Mononuclear cell (primary cell): Measurements from ENCODE around the gene ZNF467. TPM values are rescaled to one million over a fixed set of nuclear protein-coding genes. Genes with fewer than 3 reads are reported as not detected.

ENCODE experiments used
- H3K27me3 ChIP-seq: 2 replicates; pipeline ENCODE4 v1.6.0; 2011; ENCODE audit warnings: low read length, control low read depth; ENCODE audit not compliant: insufficient read depth
- H3K4me1 ChIP-seq: 2 replicates; pipeline ENCODE4 v1.5.1; 2011; ENCODE audit warnings: mild to moderate bottlenecking, low read length, control low read depth; ENCODE audit not compliant: insufficient read depth
- H3K4me3 ChIP-seq: 2 replicates; pipeline ENCODE4 v1.5.1; 2011; ENCODE audit warnings: mild to moderate bottlenecking, low read length, moderate library complexity
- H3K9me3 ChIP-seq: 2 replicates; pipeline ENCODE4 v1.5.1; 2011; ENCODE audit warnings: low read depth, mild to moderate bottlenecking, control low read depth, low read length
- total RNA-seq: library from RNA; depleted of rRNA; stranded (reverse); fragments of >200 nt; gene quantifications from one replicate; pipeline ENCODE4 v1.2.3, GENCODE V29; 2012

Gene ZNF467
- total RNA-seq, 1 donor = 6.8 TPM

DNA sequence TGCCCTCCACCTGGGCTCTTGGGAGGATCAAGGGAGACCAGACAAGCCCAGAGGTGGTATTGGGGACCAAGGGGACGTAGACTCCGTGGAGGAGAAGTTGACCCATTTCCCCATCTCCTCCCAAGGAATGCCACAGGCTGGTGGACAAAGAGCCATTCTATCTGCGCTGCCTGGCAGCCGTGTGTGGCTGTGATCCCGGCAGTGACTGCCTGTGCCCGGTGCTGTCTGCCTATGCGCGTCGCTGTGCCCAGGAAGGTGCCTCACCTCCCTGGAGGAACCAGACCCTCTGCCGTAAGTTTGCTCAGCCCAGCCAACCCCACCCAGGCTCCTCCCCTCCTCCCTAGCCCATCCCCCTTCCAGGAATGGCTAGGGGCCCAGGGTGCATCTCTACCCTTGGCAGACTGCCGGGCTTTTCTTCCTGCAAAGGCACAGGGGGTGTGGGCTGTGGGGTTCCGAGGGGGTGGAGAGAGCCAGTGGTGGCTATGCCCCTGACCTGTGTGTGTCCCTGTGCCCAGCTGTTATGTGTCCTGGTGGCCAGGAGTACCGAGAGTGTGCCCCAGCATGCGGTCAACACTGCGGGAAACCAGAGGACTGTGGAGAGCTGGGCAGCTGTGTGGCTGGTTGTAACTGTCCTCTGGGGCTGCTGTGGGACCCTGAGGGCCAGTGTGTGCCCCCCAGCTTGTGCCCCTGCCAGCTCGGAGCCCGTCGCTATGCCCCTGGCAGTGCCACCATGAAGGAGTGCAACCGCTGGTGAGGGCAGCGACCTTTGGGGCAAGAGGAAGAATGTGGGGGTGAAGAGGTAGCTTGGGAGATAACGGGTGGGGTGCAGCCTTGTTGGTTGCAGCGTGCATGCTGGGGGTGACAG lies 10.2 kb upstream of the ZNF467 start:
- H3K27me3 ChIP-seq = no peaks in the 10 kb centered on the region
- no peak overlapping the region for H3K4me3 ChIP-seq
- peaks cover 4% of the 10 kb centered on the region for H3K4me1 ChIP-seq
- no peaks in the 10 kb centered on the region for H3K9me3 ChIP-seq

GRCh38 chr7:149782682-149783345 lies 9.4 kb upstream of the ZNF467 start:
- no peaks in the 10 kb centered on the region for H3K9me3 ChIP-seq
- no peaks in the 10 kb centered on the region for H3K27me3 ChIP-seq
- H3K4me3 ChIP-seq = no peak overlapping the region
- H3K4me1 ChIP-seq = peaks cover 4% of the 10 kb centered on the region

- no peaks in the 10 kb centered on the region for H3K27me3 ChIP-seq
- H3K9me3 ChIP-seq = no peaks in the 10 kb centered on the region
- H3K4me1 ChIP-seq = peaks cover 1% of the 10 kb centered on the region
Measured at GRCh38 chr7:149781921-149782320, 8.5 kb upstream of the ZNF467 start.

GRCh38 chr7:149780636-149781419 lies 7.4 kb upstream of the ZNF467 start:
- no peak overlapping the region for H3K4me3 ChIP-seq
- H3K9me3 ChIP-seq = no peaks in the 10 kb centered on the region
- H3K4me1 ChIP-seq = peaks cover 10% of the 10 kb centered on the region
- H3K27me3 ChIP-seq = no peaks in the 10 kb centered on the region

More at GRCh38 chr7:149781921-149782320, 8.5 kb upstream of the ZNF467 start:
- no peak overlapping the region for H3K4me3 ChIP-seq

GRCh38 chr7:149780056-149780455 lies 6.7 kb upstream of the ZNF467 start:
- Histone ChIP-seq H3K4me1 (peaks cover 18% of the 10 kb centered on the region), H3K9me3 (no peaks in the 10 kb centered on the region), H3K4me3 (no peak overlapping the region), H3K27me3 (no peaks in the 10 kb centered on the region)

DNA sequence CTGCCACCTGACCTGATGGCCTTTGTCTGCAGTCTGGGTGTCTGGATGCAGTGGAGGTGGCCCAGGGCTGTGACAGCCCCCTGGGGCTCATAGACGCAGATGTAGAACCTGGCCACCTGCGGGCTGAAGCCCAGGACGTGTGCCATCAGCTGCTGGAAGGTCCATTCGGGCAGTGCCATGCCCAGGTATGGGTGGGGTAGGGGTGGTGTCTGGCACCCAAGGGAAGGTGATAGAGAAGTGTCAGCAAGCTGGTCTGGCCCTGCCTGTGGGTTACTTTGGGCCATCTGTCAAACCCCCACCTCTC lies 6.1 kb upstream of the ZNF467 start:
- no peaks in the 10 kb centered on the region for H3K9me3 ChIP-seq
- no peak overlapping the region for H3K4me3 ChIP-seq
- no peaks in the 10 kb centered on the region for H3K27me3 ChIP-seq
- peaks cover 24% of the 10 kb centered on the region for H3K4me1 ChIP-seq

DNA sequence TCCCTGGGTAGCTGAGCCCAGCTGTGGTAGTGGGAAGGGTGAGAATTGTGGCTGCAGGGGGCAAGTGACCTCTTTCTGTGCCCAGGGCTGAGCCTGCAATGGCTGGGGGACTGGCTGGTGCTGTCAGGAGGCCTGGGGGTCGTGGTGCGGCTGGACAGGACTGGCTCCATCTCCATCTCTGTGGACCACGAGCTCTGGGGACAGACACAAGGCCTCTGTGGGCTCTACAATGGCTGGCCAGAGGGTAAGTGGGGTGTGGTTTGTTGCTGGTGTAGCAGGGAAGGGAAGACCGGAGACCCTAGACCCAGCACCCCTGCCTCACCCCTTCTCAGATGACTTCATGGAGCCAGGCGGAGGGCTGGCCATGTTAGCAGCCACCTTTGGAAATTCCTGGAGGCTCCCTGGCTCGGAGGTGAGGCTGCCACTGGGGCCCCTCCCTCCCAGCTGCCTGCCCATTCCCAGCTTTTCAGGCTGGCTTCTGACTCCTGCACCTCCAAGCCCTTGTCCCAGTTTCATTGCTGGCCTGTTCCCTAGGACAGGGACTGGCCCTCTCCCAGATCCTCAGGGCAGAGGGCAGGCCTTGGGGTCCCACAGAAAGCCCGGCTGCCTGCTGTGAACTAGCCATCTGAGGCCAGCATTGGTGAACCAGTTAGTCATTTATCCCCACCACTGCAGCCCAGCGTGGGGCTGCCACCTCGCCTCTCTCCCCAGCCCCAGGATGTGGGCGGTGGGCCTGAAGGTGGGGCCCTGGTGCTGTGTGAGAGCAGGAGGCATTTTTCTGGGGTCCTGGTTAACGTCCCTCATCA lies 5.5 kb upstream of the ZNF467 start:
- Histone ChIP-seq H3K4me1 (peaks cover 28% of the 10 kb centered on the region), H3K4me3 (no peak overlapping the region), H3K27me3 (no peaks in the 10 kb centered on the region), H3K9me3 (no peaks in the 10 kb centered on the region)

DNA sequence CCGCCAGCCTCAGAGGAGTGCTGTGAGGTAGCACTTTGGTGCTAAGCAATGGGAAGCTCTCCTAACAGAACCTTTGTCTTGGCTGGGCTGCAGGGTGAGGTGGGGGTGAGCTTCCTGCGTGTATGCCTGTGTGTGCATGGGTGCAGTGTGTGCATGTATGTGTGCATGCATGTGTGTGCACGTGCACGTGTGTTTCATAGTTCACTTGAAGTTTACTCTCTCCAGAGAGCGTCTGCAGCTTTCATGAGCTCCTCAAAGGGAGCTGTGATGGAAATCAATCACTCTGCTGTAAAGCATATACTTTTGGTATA lies 4.9 kb upstream of the ZNF467 start:
- Histone ChIP-seq H3K9me3 (no peaks in the 10 kb centered on the region), H3K4me1 (peaks cover 28% of the 10 kb centered on the region), H3K27me3 (no peaks in the 10 kb centered on the region), H3K4me3 (no peak overlapping the region)

DNA sequence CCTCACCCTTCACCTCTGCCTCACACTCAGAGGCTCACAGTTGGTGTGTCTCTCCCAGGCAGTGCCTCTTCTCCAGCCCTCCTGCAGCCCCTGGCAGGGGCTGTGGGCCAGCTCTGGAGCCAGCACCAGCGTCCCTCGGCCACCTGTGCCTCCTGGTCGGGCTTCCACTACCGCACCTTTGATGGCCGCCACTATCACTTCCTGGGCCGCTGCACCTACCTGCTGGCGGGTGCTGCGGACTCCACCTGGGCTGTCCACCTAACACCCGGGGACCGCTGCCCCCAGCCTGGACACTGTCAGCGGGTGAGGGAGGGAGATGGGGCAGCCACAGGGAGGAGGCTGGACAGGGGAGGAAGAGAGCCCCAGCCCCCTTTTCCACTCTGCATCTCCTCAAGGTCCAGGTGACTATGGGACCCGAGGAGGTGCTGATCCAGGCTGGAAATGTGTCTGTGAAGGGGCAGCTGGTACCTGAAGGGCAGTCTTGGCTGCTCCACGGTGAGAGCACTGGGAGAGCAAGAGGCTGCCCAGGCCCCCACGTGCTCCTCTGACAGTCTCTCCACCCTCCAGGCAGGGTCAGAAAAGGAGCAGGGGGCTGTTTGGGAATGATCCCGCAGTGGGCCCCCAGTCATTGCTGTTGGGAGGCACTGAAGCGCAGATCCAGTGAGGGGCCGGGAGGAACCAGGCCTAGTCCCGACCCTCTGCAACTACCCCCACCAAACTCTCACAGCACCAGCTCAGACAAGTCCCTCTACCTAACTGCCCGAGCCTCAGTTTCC lies 4.4 kb upstream of the ZNF467 start:
- H3K4me3 ChIP-seq = no peak overlapping the region
- peaks cover 28% of the 10 kb centered on the region for H3K4me1 ChIP-seq
- no peaks in the 10 kb centered on the region for H3K9me3 ChIP-seq
- no peaks in the 10 kb centered on the region for H3K27me3 ChIP-seq

DNA sequence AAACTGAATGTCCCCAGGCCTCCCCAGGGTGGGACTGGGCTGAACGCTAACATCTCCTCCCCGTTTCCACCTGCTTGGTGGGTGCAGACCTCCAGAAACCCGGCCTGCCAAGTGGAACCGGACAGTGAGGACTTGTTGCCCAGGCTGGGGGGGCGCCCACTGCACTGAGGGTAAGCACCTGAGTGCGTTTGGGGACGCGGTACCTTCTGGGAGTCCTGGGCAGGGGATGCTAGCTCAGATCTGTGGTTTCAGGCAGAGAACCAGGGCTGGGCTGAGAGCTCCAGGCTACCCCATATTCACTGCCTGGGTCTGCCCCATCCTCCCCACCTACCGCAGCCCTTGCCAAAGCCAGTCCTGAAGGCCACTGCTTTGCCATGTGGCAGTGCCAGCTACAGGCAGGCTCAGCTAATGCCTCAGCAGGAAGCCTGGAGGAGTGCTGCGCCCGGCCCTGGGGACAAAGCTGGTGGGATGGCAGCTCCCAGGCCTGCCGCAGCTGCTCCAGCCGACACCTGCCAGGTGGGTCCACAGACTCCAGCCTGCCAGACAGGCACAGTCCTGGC lies 3.5 kb upstream of the ZNF467 start:
- Histone ChIP-seq H3K4me1 (peaks cover 28% of the 10 kb centered on the region), H3K4me3 (no peak overlapping the region)

GRCh38 chr7:149776289-149776688 lies 2.9 kb upstream of the ZNF467 start:
- Histone ChIP-seq H3K4me1 (peaks cover 29% of the 10 kb centered on the region), H3K4me3 (no peak overlapping the region), H3K9me3 (no peaks in the 10 kb centered on the region), H3K27me3 (no peaks in the 10 kb centered on the region)

More for the DNA sequence above, 3.5 kb upstream of the ZNF467 start:
- no peaks in the 10 kb centered on the region for H3K27me3 ChIP-seq
- H3K9me3 ChIP-seq = no peaks in the 10 kb centered on the region

- no peaks in the 10 kb centered on the region for H3K9me3 ChIP-seq
- no peaks in the 10 kb centered on the region for H3K27me3 ChIP-seq
- peaks cover 36% of the 10 kb centered on the region for H3K4me1 ChIP-seq
- no peak overlapping the region for H3K4me3 ChIP-seq
Measured at GRCh38 chr7:149775176-149775556, 1.8 kb upstream of the ZNF467 start.

GRCh38 chr7:149774237-149775175 lies 1.1 kb upstream of the ZNF467 start:
- Histone ChIP-seq H3K27me3 (no peaks in the 10 kb centered on the region), H3K9me3 (no peaks in the 10 kb centered on the region), H3K4me1 (peaks cover 36% of the 10 kb centered on the region), H3K4me3 (no peak overlapping the region)
